Neuronal stem cell (in vitro differentiated cells): ENCODE data around the gene PARVA.
"Not testable (repeated sequence)": the region's sequence is repeated elsewhere in the genome, so short reads cannot be mapped to it uniquely, and the experiment has no call there.

Experiments
- DNase-seq: peaks from one replicate; pipeline ENCODE4 v3.0.0-alpha.2; 2013; ENCODE audit warnings: low spot score
- H2AFZ ChIP-seq: one replicate; pipeline ENCODE4 v1.6.1; 2013; ENCODE audit warnings: mild to moderate bottlenecking, low read length, inconsistent platforms
- H2AK5ac ChIP-seq: 2 replicates; pipeline ENCODE4 v1.6.1; 2013; ENCODE audit warnings: low read depth, mild to moderate bottlenecking, inconsistent platforms, low read length, moderate library complexity, mixed read lengths
- H2BK120ac ChIP-seq: 2 replicates; pipeline ENCODE4 v1.6.1; 2013; ENCODE audit warnings: low read depth, mild to moderate bottlenecking, inconsistent platforms, low read length, moderate library complexity, mixed read lengths
- H2BK12ac ChIP-seq: one replicate; pipeline ENCODE4 v1.6.1; 2013; ENCODE audit warnings: low read length, inconsistent platforms
- H2BK15ac ChIP-seq: 2 replicates; pipeline ENCODE4 v1.6.1; 2013; ENCODE audit warnings: mild to moderate bottlenecking, low read length, inconsistent platforms, mixed read lengths
- H2BK5ac ChIP-seq: one replicate; pipeline ENCODE4 v1.6.1; 2013; ENCODE audit warnings: inconsistent platforms, mild to moderate bottlenecking, low read length, moderate library complexity
- H3K14ac ChIP-seq: one replicate; pipeline ENCODE4 v1.6.1; 2013; ENCODE audit warnings: low read length, inconsistent platforms
- H3K18ac ChIP-seq: 2 replicates; pipeline ENCODE4 v1.6.1; 2013; ENCODE audit warnings: low read length, inconsistent platforms
- H3K23ac ChIP-seq: 2 replicates; pipeline ENCODE4 v1.6.1; 2013; ENCODE audit warnings: low read depth, mild to moderate bottlenecking, mixed read lengths, low read length, inconsistent platforms; ENCODE audit not compliant: poor library complexity
- H3K27ac ChIP-seq: replicated peaks from 3 replicates; pipeline ENCODE4 v1.5.1; 2013; ENCODE audit warnings: low read length, inconsistent platforms
- H3K27me3 ChIP-seq, 3 experiments: 2 replicates each; pipeline ENCODE4 v1.6.1; 2013; ENCODE audit warnings: low read length in 3 of 3, mild to moderate bottlenecking in 2 of 3, inconsistent platforms in 1 of 3, low read depth in 1 of 3, mixed read lengths in 1 of 3, moderate library complexity in 1 of 3; ENCODE audit not compliant: control insufficient read depth in 3 of 3, insufficient read depth in 3 of 3
- H3K36me3 ChIP-seq, 2 donors: replicated peaks in 1 of 2; 2 replicates each; pipeline ENCODE4 v1.6.1; 2013; ENCODE audit warnings: low read length in 2 of 2; ENCODE audit not compliant: control insufficient read depth in 2 of 2, insufficient read depth in 2 of 2
- H3K4ac ChIP-seq: 2 replicates; pipeline ENCODE4 v1.6.1; 2013; ENCODE audit warnings: inconsistent platforms, mild to moderate bottlenecking, low read length, moderate library complexity
- H3K4me1 ChIP-seq, 2 donors: 1 replicate in 1 of 2; 2 replicates in 1 of 2; pipeline ENCODE4 v1.6.1; 2013; ENCODE audit warnings: low read length in 2 of 2, low read depth in 1 of 2; ENCODE audit not compliant: control insufficient read depth in 2 of 2, insufficient read depth in 1 of 2
- H3K4me2 ChIP-seq: one replicate; pipeline ENCODE4 v1.6.1; 2013; ENCODE audit warnings: mild to moderate bottlenecking, low read length, inconsistent platforms; ENCODE audit not compliant: insufficient read depth, poor library complexity, severe bottlenecking
- H3K4me3 ChIP-seq, 2 donors: 2 replicates each; pipeline ENCODE4 v1.5.1; 2013; ENCODE audit warnings: low read length in 2 of 2, mild to moderate bottlenecking in 2 of 2, inconsistent platforms in 1 of 2, moderate library complexity in 1 of 2
- H3K79me1 ChIP-seq: one replicate; pipeline ENCODE4 v1.6.1; 2013; ENCODE audit warnings: low read depth, mild to moderate bottlenecking, inconsistent platforms, low read length, moderate library complexity
- H3K9ac ChIP-seq: one replicate; pipeline ENCODE4 v1.6.1; 2013; ENCODE audit warnings: mild to moderate bottlenecking, low read depth, low read length, inconsistent platforms; ENCODE audit not compliant: poor library complexity
- H3K9me3 ChIP-seq, 2 donors: replicated peaks in 1 of 2; 2 replicates each; pipeline versions ENCODE3 to v1.6.1; 2013; ENCODE audit warnings: low read length in 2 of 2, mild to moderate bottlenecking in 2 of 2, inconsistent platforms in 1 of 2, low read depth in 1 of 2, mixed read lengths in 1 of 2, moderate library complexity in 1 of 2; ENCODE audit not compliant: control insufficient read depth in 2 of 2, insufficient read depth in 1 of 2
- H4K8ac ChIP-seq: one replicate; pipeline ENCODE4 v1.6.1; 2013; ENCODE audit warnings: low read depth, mild to moderate bottlenecking, inconsistent platforms, low read length, moderate library complexity
- H4K91ac ChIP-seq: one replicate; pipeline ENCODE4 v1.6.1; 2013; ENCODE audit warnings: low read length, low read depth, mild to moderate bottlenecking, inconsistent platforms; ENCODE audit not compliant: poor library complexity
- WGBS, 2 donors: extraction: QIAGEN DNeasy Blood & Tissue Kit; methylation state at CpG; one replicate each; pipeline ENCODE4 v1.1.7; 2013; ENCODE audit warnings: missing lambda C conversion rate in 2 of 2, mixed read lengths in 1 of 2; ENCODE audit not compliant: insufficient read length in 2 of 2, insufficient replicate concordance in 1 of 2; ENCODE audit errors: extremely low coverage in 2 of 2; 5-methylcytosine and 5-hydroxymethylcytosine counted together

PARVA gene

DNA sequence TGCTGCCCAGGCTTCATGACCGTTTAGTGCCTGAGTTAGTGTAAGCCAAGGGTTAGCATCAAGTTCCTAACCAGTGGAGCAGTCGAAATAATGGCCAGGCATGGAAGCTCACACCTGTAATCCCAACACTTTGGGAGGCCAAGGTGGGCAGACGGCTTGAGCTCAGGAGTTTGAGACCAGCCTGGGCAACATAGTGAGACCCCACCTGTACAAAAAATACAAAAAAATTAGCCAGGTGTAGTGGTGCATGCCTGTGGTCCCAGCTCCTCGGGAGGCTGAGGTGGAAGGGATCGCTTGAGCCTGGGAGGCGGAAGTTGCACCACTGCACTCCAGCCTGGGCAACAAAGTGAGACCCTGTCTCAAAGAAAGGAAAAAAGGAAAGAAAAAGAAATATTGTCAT is 143.2 kb downstream of the PARVA start:
- not testable (repeated sequence) for H3K79me1 ChIP-seq
- no CpG with 5 or more reads among the region's 6 CpGs for WGBS, 2 donors

DNA sequence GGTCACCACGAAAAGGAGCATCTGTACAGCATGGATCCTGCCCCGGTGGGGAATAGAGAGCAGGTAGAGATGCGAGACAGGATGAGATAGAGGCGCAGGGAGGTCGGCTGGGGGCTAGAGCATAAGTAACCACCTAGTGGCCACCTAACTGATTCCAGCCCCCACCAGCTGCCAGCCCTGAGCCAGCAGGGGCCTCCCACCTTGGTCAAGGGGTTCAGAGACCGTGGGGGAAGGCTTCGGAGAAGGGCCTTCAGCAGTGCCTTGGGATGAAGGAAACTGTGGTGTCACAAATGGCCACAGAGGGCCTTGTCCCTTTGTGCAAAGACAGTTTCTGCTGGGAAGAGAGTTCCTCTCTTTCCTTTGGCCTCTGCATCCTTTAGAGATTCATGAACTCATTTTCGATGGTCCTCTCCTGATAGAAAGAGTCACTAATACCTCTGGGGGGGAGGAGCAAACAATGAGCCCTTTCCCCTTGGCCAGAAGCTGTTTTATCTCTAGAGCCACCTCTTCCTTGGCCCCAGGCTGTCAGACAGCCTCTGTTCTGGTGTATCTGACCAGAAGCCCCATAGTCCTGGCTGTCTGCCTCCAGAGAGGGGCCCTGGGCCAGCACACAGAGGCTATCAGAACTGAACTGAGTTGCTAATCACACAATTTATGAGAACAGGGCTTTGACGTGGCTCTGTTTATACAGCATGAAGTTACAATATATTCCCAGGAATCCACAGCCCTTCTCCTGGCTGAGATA is 146.0 kb downstream of the PARVA start:
- Histone ChIP-seq H2AK5ac (no peak overlapping the region), H3K18ac (no peak overlapping the region), H3K9ac (no peak overlapping the region), H3K27me3 (peaks cover 0 to 5% (median 0%) of the 10 kb centered on the region in 3 experiments), H3K4me1 (peaks cover 0 to 6% of the 10 kb centered on the region in 2 donors), H2BK5ac (no peak overlapping the region), H3K9me3 (no peaks in the 10 kb centered on the region), H3K79me1 (no peaks in the 10 kb centered on the region), H4K91ac (no peak overlapping the region), H4K8ac (no peak overlapping the region), H3K36me3 (peaks cover 0 to 2% of the 10 kb centered on the region in 2 donors), H2BK12ac (no peak overlapping the region), H3K4me2 (no peak overlapping the region), H2BK120ac (no peak overlapping the region), H3K14ac (peak overlapping the region; percentile 23), H2AFZ (no peak overlapping the region), H2BK15ac (no peak overlapping the region), H3K23ac (no peak overlapping the region), H3K4me3 (no peak overlapping the region), H3K27ac (no peak overlapping the region), H3K4ac (no peak overlapping the region)
- no peak for DNase-seq
- WGBS, 2 donors = no CpG with 5 or more reads among the region's 9 CpGs

More for the DNA sequence above, 143.2 kb downstream of the PARVA start:
- H2BK15ac ChIP-seq, H3K14ac ChIP-seq, H3K23ac ChIP-seq, H2BK120ac ChIP-seq, H2BK5ac ChIP-seq, H3K9me3 ChIP-seq, H3K27me3 ChIP-seq, DNase-seq, H2BK12ac ChIP-seq, H3K36me3 ChIP-seq, H3K4me1 ChIP-seq, H3K4me2 ChIP-seq, H4K8ac ChIP-seq, H2AFZ ChIP-seq, H2AK5ac ChIP-seq, H3K27ac ChIP-seq, H3K4me3 ChIP-seq, H3K18ac ChIP-seq, H4K91ac ChIP-seq, H3K9ac ChIP-seq, H3K4ac ChIP-seq: not testable (repeated sequence)

DNA sequence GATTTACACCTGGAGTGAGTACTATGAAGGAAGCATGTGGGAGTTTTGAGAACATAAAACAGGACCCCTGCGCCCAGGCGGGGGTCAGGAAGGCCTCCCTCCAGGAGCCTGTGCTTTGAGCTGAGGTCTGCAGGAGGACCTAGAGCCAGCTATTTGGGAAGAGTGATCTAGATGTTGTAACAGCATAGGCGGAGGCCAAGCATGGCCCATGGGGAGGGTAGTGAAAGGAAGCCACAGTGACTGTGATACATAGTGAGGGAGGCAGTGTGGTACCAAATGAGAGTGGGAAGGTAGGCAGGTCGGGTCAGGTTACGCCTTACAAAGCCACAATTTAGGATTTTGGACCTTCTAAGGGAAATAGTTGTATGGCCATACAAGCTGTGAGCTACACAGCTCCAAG is 147.5 kb downstream of the PARVA start:
- Histone ChIP-seq H2AFZ (no peak overlapping the region), H3K4me1 (no peaks in the 10 kb centered on the region), H3K79me1 (no peaks in the 10 kb centered on the region), H2BK5ac (no peak overlapping the region), H4K8ac (no peak overlapping the region), H3K23ac (no peak overlapping the region), H3K36me3 (peaks cover 0 to 2% of the 10 kb centered on the region in 2 donors), H3K27ac (no peak overlapping the region), H3K18ac (peak overlapping the region; percentile 9), H3K4me3 (no peak overlapping the region), H3K9ac (no peak overlapping the region), H3K14ac (no peak overlapping the region), H3K4ac (no peak overlapping the region), H2BK120ac (no peak overlapping the region), H2BK15ac (no peak overlapping the region), H2AK5ac (no peak overlapping the region), H4K91ac (no peak overlapping the region), H3K4me2 (no peak overlapping the region), H3K27me3 (no peaks in the 10 kb centered on the region), H3K9me3 (no peaks in the 10 kb centered on the region), H2BK12ac (no peak overlapping the region)
- no CpG with 5 or more reads among the region's 5 CpGs for WGBS, 2 donors
- DNase-seq = no peak

DNA sequence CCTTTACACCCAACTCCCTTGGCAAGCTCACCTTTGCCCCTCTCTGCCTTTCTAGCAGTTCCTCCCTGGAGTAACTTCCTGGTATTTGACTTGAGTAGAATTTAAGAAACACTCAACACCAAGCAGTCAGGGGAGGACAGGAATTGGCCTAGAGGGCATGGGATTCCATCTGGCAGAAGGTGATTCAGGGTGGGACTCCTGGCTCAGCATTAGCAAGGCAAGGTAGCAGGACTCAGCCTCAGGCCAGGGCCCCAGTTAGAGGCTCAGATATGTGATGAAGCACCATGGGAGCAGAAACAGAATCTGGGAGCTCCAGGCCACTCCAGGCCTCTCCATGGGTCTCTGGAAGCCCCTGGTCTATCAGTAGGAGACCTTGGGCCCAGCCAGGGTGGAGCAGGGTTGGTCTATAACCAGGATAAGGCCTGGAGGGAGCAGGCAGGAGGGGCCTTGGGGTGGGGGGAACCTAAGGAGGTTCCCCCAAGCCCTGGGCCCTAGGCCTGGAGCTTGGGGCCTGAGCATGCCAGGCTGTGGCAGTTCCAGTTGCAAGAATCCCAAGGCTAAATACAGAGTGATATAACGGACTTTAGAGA is 148.2 kb downstream of the PARVA start:
- Histone ChIP-seq H3K23ac (no peak overlapping the region), H2AFZ (no peak overlapping the region), H3K18ac (no peak overlapping the region), H2BK12ac (no peak overlapping the region), H3K79me1 (no peaks in the 10 kb centered on the region), H4K91ac (no peak overlapping the region), H3K14ac (no peak overlapping the region), H2BK15ac (no peak overlapping the region), H3K4ac (no peak overlapping the region), H3K4me2 (no peak overlapping the region), H3K9ac (no peak overlapping the region), H4K8ac (no peak overlapping the region), H3K4me3 (no peak overlapping the region), H3K27ac (no peak overlapping the region), H2AK5ac (no peak overlapping the region), H3K9me3 (no peaks in the 10 kb centered on the region), H3K4me1 (no peaks in the 10 kb centered on the region), H2BK120ac (no peak overlapping the region), H3K27me3 (no peaks in the 10 kb centered on the region), H3K36me3 (peaks cover 0 to 2% of the 10 kb centered on the region in 2 donors), H2BK5ac (no peak overlapping the region)
- no peak for DNase-seq
- WGBS, 2 donors = no CpG with 5 or more reads among the region's 1 CpG
